ENCODE measurements around the gene PASK.

Gene PASK

DNA sequence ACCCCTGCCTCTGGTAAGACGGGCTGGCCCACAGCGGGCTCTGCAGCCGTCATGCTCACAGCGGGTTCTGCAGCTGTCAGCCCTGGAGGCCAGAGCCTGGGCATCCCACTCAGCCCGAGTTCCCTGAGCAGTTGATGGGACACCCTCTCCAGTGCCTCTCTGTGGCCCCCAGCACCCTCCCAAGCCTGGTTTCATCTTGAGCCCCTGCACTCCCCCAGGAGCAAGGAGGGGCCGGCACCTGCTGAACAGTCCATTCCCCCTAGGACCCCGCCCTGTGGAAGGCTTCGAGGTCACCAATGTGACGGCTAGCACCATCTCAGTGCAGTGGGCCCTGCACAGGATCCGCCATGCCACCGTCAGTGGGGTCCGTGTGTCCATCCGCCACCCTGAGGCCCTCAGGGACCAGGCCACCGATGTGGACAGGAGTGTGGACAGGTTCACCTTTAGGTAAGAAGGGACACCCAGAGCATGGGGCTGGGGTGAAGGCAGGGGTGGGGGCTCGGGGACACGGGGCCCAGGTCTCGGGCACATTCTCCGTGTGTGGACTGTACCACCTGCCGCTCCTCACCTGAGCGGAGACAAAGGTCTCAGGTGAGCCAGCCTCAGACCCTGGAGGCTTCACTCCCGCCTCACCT lies 81.7 kb downstream of the PASK start:
- no peak for DNase-seq
- Histone ChIP-seq H3K36me3 (replicated peaks) (no peaks in the 10 kb centered on the region), H3K27me3 (replicated peaks) (peaks cover under 1% of the 10 kb centered on the region), H3K4me3 (ENCODE audit: low read depth, low read length) (no peak overlapping the region), H3K27ac (no peak overlapping the region)
- in situ Hi-C loops (cut with HindIII; ENCODE audit: low pct_ligation_motif_present, low sequenced_read_pairs), result no loop called here
- TF ChIP-seq, protein P1, sequence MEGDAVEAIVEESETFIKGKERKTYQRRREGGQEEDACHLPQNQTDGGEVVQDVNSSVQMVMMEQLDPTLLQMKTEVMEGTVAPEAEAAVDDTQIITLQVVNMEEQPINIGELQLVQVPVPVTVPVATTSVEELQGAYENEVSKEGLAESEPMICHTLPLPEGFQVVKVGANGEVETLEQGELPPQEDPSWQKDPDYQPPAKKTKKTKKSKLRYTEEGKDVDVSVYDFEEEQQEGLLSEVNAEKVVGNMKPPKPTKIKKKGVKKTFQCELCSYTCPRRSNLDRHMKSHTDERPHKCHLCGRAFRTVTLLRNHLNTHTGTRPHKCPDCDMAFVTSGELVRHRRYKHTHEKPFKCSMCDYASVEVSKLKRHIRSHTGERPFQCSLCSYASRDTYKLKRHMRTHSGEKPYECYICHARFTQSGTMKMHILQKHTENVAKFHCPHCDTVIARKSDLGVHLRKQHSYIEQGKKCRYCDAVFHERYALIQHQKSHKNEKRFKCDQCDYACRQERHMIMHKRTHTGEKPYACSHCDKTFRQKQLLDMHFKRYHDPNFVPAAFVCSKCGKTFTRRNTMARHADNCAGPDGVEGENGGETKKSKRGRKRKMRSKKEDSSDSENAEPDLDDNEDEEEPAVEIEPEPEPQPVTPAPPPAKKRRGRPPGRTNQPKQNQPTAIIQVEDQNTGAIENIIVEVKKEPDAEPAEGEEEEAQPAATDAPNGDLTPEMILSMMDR (IDR thresholded peaks at IDR 0.05; ENCODE audit: low read depth, low read length, missing control alignments), result no peak

- in situ Hi-C loops (cut with HindIII; ENCODE audit: low pct_ligation_motif_present, low sequenced_read_pairs), result no loop called here
- H3K36me3 ChIP-seq (replicated peaks), result no peaks in the 10 kb centered on the region
- TF ChIP-seq, protein P1 (IDR thresholded peaks at IDR 0.05; ENCODE audit: low read depth, low read length, missing control alignments), result peak; percentile 25
- H3K27ac ChIP-seq, result no peak overlapping the region
- no peak for DNase-seq
- no peak overlapping the region for H3K4me3 ChIP-seq (ENCODE audit: low read depth, low read length)
- H3K27me3 ChIP-seq (replicated peaks), result peaks cover 4% of the 10 kb centered on the region
Observed at GRCh38 chr2:241066893-241067341, 82.4 kb downstream of the PASK start.

GRCh38 chr2:241066171-241066892 lies 82.9 kb downstream of the PASK start:
- in situ Hi-C loops (cut with HindIII; ENCODE audit: low pct_ligation_motif_present, low sequenced_read_pairs), result no loop called here
- Histone ChIP-seq H3K27ac (no peak overlapping the region), H3K36me3 (replicated peaks) (no peaks in the 10 kb centered on the region), H3K27me3 (replicated peaks) (peaks cover 4% of the 10 kb centered on the region), H3K4me3 (ENCODE audit: low read depth, low read length) (no peak overlapping the region)
- DNase-seq, result no peak
- TF ChIP-seq, protein P1 (IDR thresholded peaks at IDR 0.05; ENCODE audit: low read depth, low read length, missing control alignments), result no peak

GRCh38 chr2:241065355-241065803 lies 83.9 kb downstream of the PASK start:
- no peak for DNase-seq
- Histone ChIP-seq H3K4me3 (ENCODE audit: low read depth, low read length) (no peak overlapping the region), H3K36me3 (replicated peaks) (no peaks in the 10 kb centered on the region), H3K27ac (no peak overlapping the region), H3K27me3 (replicated peaks) (peaks cover 4% of the 10 kb centered on the region)
- in situ Hi-C loops (cut with HindIII; ENCODE audit: low pct_ligation_motif_present, low sequenced_read_pairs), result no loop called here
- TF ChIP-seq, protein P1 (IDR thresholded peaks at IDR 0.05; ENCODE audit: low read depth, low read length, missing control alignments), result no peak

DNA sequence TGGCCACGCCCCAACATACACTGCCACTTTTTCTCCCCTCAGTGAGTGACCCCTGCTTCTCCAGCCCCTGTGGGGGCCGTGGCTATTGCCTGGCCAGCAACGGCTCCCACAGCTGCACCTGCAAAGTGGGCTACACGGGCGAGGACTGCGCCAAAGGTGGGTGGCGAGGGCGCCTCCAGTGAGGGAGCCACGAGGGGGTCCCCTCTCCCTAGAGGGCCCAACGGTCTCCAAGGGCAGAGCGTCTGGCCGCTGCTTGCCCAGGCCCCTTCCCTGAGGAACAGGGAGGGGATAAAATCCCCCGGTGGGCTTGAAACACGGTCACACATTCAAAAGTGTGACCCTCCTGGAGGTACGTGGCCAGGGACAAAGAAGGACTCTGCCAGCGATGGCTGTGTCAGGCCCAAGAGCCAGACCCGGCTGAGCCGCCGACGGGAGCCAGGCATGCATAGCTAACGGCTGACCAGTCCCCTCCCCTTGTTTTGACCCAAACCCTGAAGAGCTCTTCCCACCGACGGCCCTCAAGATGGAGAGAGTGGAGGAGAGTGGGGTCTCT lies 84.4 kb downstream of the PASK start:
- TF ChIP-seq, protein P1 (IDR thresholded peaks at IDR 0.05; ENCODE audit: low read depth, low read length, missing control alignments), result no peak
- no peak for DNase-seq
- H3K27me3 ChIP-seq (replicated peaks), result peaks cover 4% of the 10 kb centered on the region
- in situ Hi-C loops (cut with HindIII; ENCODE audit: low pct_ligation_motif_present, low sequenced_read_pairs), result no loop called here
- H3K27ac ChIP-seq, result no peak overlapping the region
- H3K4me3 ChIP-seq (ENCODE audit: low read depth, low read length), result no peak overlapping the region
- H3K36me3 ChIP-seq (replicated peaks), result no peaks in the 10 kb centered on the region
